Stimulated activated CD8-positive, alpha-beta memory T cell treated with anti-CD3 and anti-CD28 coated beads, Interleukin-2, amount 100 ng/mL, for 1 hour (primary cell): ENCODE data around the gene ARHGAP4.

Experiments
- DNase-seq, 2 donors: peaks; one replicate each; pipeline ENCODE4 v3.0.0-alpha.2; 2020; ENCODE audit warnings: low read depth in 2 of 2

ARHGAP4 gene

DNA sequence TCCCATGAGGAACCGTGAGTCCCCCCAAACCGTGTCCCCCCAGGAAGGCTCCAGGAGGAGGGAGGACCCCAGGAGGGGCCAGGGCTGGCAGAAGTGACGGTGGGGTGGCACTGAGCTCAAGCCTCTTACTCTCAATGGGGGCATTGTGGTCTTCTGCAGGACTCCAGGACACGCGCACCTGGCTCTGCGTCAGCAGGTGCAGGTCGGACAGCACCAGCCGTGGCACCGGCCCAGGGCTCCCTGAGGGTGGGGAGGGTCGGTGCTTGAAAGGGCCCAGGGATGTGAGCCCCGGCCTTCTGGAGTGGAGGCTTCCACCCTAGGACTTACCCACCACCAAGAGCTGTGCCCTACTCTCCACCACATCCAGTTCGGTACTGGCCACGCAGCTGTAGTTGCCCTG, 58.4 kb downstream of the ARHGAP4 start:
- DNase-seq: no peak

DNA sequence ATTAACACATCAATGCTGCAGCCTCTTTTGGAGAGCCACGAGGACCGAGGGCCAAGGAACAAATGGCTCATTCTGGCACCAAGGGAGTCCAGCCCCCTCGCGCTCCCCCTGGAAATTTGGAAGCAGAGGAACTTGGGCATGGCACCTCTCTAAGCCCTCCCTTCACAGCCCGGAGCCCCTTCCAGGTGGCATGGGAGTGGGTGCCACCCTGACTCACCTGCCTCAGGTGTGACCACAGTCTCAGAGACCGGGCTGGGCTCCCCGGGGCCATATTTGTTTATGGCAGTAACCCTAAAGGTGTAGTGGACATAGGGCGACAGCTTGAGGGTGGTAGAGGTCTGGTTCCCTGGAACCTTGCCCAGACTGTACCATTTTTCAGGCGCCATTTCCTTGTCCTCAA, 58.9 kb downstream of the ARHGAP4 start:
- DNase-seq: no peak

GRCh38 chrX:153866302-153867019, 59.6 kb downstream of the ARHGAP4 start:
- no peak for DNase-seq

GRCh38 chrX:153865685-153866084, 60.4 kb downstream of the ARHGAP4 start:
- DNase-seq: no peak

GRCh38 chrX:153865321-153865580, 60.8 kb downstream of the ARHGAP4 start:
- no peak for DNase-seq

DNA sequence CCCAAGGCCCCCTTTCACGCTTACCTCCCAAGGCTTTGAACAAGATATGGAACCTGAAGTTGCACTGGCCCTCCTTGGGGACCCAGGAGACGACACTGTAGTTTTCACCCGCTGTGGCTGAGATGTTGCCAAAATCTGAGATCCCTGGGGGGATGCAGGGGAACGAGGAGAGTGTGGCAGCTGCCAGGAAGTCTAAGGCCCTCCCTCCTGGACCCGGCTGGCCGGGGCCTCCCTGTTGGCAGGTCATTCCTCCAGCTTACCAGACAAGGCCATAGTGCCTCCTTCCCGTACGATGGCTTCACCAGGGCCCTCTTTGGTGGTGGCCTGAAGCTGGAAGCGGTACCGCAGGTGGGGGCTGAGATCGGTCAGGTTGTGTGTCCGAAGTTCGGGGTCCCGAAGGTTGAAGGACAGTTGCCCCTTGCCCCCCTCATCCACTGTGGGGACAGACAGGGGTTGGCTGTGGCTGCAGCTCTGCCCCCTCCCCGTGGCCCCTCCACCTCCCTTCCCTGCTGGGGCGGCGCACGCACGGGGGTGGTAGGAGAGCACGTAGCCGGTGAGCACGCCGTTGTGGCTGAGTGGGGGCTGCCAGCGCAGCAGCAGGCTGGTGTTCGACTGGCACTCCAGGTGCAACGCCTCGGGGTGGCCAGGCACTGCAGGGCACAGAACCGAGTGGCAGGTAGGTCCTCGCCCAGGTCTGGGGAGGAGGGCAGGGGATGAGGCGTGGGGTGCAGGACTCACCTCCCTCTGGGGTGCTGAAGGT, 61.3 kb downstream of the ARHGAP4 start:
- no peak for DNase-seq

GRCh38 chrX:153864101-153864500, 62.0 kb downstream of the ARHGAP4 start:
- DNase-seq: no peak

GRCh38 chrX:153863251-153863991, 62.6 kb downstream of the ARHGAP4 start:
- no peak for DNase-seq

GRCh38 chrX:153862369-153863250, 63.5 kb downstream of the ARHGAP4 start:
- no peak for DNase-seq

DNA sequence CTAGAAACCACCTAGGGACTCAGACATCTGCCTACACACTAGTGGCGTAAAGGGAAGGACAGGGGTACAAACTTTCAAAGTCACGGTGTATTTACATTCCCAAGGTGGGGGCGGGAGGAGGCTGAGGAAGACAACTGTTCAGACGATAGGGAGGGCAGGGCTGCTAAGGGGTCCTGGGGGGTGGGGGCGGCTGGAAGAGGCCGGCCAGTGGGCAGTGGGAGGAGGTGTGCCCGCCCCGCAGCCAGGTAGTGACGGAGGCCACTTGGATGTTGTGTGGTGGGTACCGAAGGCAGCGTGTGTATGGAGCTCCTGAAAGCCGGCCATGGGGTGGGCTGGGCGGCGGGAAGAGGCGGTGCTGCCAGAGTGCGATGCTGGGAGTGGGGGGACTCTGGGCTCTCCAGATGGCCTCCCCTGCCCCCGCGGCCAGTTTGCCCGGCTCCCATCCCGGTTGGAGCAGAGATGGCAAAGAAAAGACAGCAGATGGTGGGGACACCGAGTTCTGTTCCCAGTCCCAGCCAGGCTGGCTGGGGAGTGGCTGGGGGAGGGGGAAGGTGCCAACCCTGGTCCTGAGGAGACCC, 64.2 kb downstream of the ARHGAP4 start:
- DNase-seq: no peak

DNA sequence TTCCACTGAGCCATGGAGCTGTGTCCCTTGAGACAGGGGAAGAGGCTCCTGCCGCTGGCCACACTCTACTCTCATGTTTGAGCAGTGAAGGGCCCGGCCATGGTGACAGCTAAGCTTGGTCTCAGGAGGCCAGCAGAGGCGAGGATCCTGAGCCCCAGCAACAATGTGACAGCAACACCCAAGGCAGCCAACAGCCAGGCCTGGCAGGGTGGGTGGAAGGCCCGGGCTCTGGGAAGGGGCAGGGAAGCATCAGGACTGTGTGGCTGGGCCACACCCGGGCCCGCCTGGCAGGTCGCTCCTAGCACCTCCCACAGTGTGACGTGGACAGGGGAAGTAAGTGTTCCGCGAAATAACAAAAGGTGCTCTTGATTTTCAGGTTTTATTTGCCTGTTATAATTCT, 64.9 kb downstream of the ARHGAP4 start:
- no peak for DNase-seq
